ENCODE data around the gene CMKLR1. TPM values are rescaled to one million over a fixed set of nuclear protein-coding genes. Genes with fewer than 3 reads are reported as not detected.

The CMKLR1 gene
- total RNA-seq, 1 donor from 2014 or later, result 0.44 TPM

DNA sequence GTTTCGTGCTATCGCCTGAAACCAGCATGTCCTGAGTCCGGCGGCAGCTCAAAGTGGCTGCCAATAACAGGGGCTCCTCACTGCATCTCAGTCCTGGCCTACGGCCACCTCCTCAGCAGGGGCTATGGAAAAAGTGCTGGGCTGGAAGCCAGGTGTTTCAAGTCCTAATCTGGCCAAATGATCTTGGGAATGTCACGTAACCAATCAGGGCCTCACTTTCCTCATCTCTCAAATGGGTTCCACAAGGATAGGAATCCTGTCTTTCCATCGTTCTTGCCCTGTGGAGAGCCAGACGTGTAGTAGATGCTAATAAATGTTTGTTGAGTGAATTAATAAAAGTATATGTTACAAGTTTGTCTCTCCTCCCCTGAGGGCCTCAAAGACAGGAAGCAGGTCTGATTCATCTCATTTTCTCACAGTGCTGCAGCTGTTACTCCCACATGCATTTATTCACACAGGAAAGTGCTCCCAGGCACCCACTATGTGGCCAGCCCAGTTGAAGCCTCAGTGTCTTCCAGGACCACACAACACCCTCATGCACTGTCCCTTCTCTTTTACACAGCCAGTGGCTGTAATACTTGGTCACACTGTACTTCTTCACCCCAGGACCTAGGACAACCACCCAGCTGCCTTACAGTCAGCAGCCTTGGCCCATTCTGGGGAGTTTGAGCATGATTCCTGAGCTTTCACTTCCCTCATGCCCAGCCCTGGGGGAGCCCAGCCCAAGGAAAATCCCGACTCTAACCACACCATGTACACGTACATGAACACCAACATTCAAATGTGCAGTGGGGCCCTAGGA, 5.0 kb downstream of the CMKLR1 start:
- no peak for DNase-seq (ENCODE audit: low read depth, low spot score)
- H3K9me3 Mint-ChIP-seq, result no peaks in the 10 kb centered on the region
- TF ChIP-seq, protein P1, sequence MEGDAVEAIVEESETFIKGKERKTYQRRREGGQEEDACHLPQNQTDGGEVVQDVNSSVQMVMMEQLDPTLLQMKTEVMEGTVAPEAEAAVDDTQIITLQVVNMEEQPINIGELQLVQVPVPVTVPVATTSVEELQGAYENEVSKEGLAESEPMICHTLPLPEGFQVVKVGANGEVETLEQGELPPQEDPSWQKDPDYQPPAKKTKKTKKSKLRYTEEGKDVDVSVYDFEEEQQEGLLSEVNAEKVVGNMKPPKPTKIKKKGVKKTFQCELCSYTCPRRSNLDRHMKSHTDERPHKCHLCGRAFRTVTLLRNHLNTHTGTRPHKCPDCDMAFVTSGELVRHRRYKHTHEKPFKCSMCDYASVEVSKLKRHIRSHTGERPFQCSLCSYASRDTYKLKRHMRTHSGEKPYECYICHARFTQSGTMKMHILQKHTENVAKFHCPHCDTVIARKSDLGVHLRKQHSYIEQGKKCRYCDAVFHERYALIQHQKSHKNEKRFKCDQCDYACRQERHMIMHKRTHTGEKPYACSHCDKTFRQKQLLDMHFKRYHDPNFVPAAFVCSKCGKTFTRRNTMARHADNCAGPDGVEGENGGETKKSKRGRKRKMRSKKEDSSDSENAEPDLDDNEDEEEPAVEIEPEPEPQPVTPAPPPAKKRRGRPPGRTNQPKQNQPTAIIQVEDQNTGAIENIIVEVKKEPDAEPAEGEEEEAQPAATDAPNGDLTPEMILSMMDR (conservative IDR thresholded peaks at IDR 0.05), result no peak
- no peaks in the 10 kb centered on the region for H3K36me3 Mint-ChIP-seq (ENCODE audit: low read depth)
- peaks cover 3% of the 10 kb centered on the region for H3K4me1 Mint-ChIP-seq
- no peak overlapping the region for H3K27ac Mint-ChIP-seq (ENCODE audit: unreplicated experiment)
- no peak overlapping the region for H3K4me3 Mint-ChIP-seq
- peaks cover 6% of the 10 kb centered on the region for H3K27me3 Mint-ChIP-seq (ENCODE audit: low read depth)

DNA sequence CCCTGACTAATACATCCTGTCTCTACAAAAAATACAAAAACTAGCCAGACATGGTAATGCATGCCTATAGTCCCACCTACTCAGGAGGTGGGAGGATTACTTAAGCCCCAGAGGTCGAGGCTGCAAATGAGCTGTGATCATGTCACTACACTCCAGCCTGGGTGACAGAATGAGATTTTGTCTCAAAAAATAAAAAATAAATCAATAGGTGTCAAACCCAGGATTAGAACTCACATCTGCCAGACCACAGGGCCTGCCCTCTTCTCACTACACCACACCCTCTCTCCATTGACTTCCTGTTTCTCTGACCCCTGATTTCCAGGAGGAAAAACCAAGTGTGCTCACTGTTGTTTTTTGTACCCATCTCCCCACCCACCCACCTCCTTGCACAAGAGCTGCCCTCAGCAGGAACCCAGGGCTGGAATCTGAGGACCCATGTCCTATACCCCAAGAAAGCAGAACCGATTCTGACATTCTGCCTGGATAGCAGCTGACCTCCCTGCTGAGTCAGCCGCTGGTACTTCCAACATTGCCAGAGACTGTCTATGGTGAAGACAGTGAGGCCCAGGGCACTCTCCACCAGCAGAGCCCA, 6.2 kb downstream of the CMKLR1 start:
- TF ChIP-seq, protein P1 (conservative IDR thresholded peaks at IDR 0.05), result no peak
- no peak for DNase-seq (ENCODE audit: low read depth, low spot score)
- no peak overlapping the region for H3K27ac Mint-ChIP-seq (ENCODE audit: unreplicated experiment)

DNA sequence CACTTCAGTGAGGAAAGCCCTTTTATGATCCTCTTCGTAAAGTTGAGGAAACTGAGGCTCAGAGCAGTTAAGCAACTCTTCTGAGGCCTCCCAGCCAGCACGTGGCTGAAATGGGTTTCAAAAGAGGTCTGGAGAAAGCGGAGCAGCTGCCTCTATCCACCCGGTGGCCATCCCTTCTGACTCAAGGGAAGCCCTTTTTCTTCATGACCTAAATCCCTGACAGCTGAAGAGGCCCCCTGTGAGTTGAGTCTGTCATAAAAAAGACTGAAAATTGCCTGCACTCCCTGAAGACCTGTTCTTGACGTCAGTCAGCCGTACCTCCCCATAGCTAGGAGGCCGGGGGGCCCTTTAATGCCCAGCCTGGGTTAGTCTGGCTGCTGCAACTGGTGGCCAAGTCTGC, 10.7 kb downstream of the CMKLR1 start:
- DNase-seq (ENCODE audit: low read depth, low spot score), result no peak
- Mint-ChIP-seq H3K27me3 (ENCODE audit: low read depth) (peaks cover 6% of the 10 kb centered on the region), H3K27ac (ENCODE audit: unreplicated experiment) (no peak overlapping the region)

More for the DNA sequence above, 6.2 kb downstream of the CMKLR1 start:
- peaks cover 2% of the 10 kb centered on the region for H3K27me3 Mint-ChIP-seq (ENCODE audit: low read depth)
- no peaks in the 10 kb centered on the region for H3K36me3 Mint-ChIP-seq (ENCODE audit: low read depth)
- no peaks in the 10 kb centered on the region for H3K4me1 Mint-ChIP-seq
- H3K4me3 Mint-ChIP-seq, result no peak overlapping the region
- no peaks in the 10 kb centered on the region for H3K9me3 Mint-ChIP-seq

DNA sequence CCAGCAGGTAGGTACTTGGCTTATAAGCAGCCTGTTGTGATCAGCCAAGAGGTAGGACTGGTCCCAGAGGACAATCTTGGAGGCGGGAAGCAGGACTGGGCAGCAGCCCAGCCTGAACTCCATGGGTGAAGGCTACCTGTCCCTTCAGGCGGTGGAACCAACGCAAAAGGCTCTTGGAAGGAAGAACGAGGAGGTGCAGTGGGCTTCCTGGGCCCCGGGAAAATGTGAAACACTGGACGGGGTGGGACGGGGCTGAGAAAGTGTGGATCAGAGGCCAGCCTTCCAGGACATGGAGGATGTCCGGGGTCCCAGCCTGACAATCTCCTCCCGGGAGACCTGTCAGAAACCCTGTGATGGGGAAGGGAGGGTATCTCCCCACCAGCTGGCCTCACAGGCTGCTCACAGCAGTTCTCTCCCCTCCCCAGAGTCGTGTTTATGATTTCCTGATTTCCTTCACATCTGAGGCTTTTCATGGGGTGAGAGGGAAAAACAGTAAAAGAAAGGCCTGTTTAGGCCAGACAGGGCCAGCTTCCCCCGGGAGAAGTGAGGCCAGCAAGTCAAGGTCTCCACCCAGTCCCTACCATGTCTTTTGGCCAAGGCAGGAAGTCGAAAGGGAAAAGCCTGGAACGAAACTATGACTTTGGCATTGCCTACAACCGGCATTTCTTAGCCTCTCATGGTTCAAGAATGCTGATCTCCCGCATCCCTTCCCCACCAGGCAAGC, 11.3 kb downstream of the CMKLR1 start:
- Mint-ChIP-seq H3K27ac (ENCODE audit: unreplicated experiment) (peak overlapping the region; percentile 59), H3K4me3 (no peak overlapping the region), H3K4me1 (no peaks in the 10 kb centered on the region), H3K9me3 (no peaks in the 10 kb centered on the region), H3K27me3 (ENCODE audit: low read depth) (peaks cover 8% of the 10 kb centered on the region), H3K36me3 (ENCODE audit: low read depth) (no peaks in the 10 kb centered on the region)
- DNase-seq (ENCODE audit: low read depth, low spot score), result no peak
- TF ChIP-seq, protein P1 (conservative IDR thresholded peaks at IDR 0.05), result no peak

More for the DNA sequence above, 10.7 kb downstream of the CMKLR1 start:
- TF ChIP-seq, protein P1 (conservative IDR thresholded peaks at IDR 0.05), result no peak
- Mint-ChIP-seq H3K36me3 (ENCODE audit: low read depth) (no peaks in the 10 kb centered on the region), H3K4me1 (no peaks in the 10 kb centered on the region), H3K9me3 (no peaks in the 10 kb centered on the region), H3K4me3 (no peak overlapping the region)

DNA sequence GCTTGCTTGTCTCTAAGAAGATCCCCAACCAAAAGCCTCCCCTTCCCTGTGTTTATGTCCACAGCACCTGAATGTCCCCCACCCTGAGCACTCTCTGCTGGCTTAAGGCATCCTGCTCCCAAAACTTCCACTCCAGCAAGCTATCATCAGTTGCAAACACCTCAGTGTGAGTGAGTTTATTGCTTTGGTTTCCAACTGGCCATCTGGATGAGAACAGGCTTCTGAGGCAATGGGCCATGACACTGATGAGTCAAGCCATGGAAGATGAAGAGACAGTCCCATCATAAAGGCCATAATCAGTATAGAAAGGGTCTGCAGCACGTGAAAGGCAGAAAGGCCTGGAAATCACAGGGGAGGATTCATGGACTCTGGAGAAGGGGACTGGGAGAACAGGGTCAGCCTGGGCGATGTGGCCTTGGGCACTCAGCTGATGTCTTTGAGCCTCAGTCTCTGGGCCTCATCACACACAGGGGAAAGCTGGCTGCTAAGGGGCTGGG, 12.8 kb downstream of the CMKLR1 start:
- no peak for DNase-seq (ENCODE audit: low read depth, low spot score)
- Mint-ChIP-seq H3K27ac (ENCODE audit: unreplicated experiment) (peak overlapping the region; percentile 29), H3K27me3 (ENCODE audit: low read depth) (peaks cover 17% of the 10 kb centered on the region), H3K36me3 (ENCODE audit: low read depth) (no peaks in the 10 kb centered on the region), H3K4me1 (peaks cover 5% of the 10 kb centered on the region), H3K9me3 (no peaks in the 10 kb centered on the region), H3K4me3 (no peak overlapping the region)
- TF ChIP-seq, protein P1 (conservative IDR thresholded peaks at IDR 0.05), result no peak
